ENCODE results near the gene PPFIA4. TPM values are rescaled to one million over a fixed set of nuclear protein-coding genes. Genes with fewer than 3 reads are reported as not detected.

Gene PPFIA4
- polyA plus RNA-seq, 1 experiment = 3.8 TPM

- peaks cover 21% of the 10 kb centered on the region for H3K27me3 ChIP-seq (ENCODE audit: control insufficient read depth, insufficient read depth, low read length)
- H3K36me3 ChIP-seq (ENCODE audit: control insufficient read depth, insufficient read depth, low read length) = no peaks in the 10 kb centered on the region
- CTCF ChIA-PET = interaction anchor here (0.6 to 3.0 kb wide), 13 partner anchors 7 to 182 kb away, joined by 3 to 12 read pairs (median 4); no protein-coding TSS in a partner anchor
- H3K4me3 ChIP-seq (ENCODE audit: low read depth, low read length) = no peak overlapping the region
- POLR2A ChIA-PET = no interaction called here
- no peak for DNase-seq (ENCODE audit: low read depth)
- peak; percentile 39; the same call in 1 of the 2 replicates for TF ChIP-seq CTCF (IDR thresholded peaks at IDR 0.05; ENCODE audit: insufficient read depth, low read depth, low read length)
Observed at GRCh38 chr1:203084588-203085527, 58.6 kb downstream of the PPFIA4 start.

DNA sequence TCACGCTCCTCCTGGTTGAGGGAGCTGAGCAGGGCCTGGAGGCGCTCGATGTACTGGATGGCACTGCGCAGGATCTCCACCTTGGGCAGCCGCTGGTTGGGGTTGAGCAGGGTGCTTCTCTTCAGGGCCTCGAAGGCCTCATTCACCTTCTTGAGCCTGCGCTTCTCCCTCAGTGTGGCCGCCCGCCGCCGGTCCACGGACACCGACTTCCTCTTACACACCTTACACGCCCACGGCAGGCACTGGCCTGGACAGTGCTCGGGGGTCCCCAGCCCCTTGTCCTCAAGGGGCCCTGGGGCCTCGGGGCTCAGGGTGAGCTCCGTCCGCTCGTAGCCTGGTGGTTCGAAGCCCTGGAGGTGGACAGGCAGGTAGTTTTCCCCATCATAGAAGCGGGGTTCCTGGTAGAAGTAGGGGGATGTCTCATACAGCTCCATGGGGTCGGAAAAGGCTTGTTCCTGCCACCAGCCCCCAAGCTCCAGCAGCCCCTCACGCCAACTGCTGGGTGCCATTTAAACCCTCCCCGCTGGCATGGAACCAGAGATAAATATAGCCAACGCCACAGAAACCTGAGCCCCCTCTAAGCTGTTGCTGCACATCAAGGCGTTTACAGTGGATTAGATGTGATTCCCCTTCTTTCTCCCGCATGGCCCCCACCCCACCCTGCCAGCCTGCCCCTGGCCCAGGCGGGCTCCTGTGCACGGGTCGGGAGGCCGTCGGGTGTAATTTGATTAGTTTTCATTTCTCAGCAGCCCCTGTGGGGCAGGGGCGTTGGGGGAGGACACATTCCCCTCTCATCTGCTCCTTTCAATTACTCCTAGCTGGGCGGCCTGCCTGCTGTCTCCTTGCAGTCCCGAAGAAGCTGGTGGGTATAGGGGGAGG is 59.5 kb downstream of the PPFIA4 start, which contains the start of gene MYOG:
MYOG (minus strand) TSS at position 485 of the 879 bp plus-strand sequence; CDS start at position 434, 51 bp downstream.
- no peak for TF ChIP-seq CTCF (IDR thresholded peaks at IDR 0.05; ENCODE audit: insufficient read depth, low read depth, low read length)
- H3K36me3 ChIP-seq (ENCODE audit: control insufficient read depth, insufficient read depth, low read length) = no peaks in the 10 kb centered on the region
- no peak within 1 kb of the TSS for H3K4me3 ChIP-seq (ENCODE audit: low read depth, low read length)
- peaks cover 20% of the 10 kb centered on the region for H3K27me3 ChIP-seq (ENCODE audit: control insufficient read depth, insufficient read depth, low read length)
- ChIA-PET CTCF (interaction anchor here (1.1 to 3.0 kb wide), 6 partner anchors 8 to 181 kb away, joined by 4 to 12 read pairs (median 4); no protein-coding TSS in a partner anchor), POLR2A (no interaction called here)
- DNase-seq (ENCODE audit: low read depth) = no peak

DNA sequence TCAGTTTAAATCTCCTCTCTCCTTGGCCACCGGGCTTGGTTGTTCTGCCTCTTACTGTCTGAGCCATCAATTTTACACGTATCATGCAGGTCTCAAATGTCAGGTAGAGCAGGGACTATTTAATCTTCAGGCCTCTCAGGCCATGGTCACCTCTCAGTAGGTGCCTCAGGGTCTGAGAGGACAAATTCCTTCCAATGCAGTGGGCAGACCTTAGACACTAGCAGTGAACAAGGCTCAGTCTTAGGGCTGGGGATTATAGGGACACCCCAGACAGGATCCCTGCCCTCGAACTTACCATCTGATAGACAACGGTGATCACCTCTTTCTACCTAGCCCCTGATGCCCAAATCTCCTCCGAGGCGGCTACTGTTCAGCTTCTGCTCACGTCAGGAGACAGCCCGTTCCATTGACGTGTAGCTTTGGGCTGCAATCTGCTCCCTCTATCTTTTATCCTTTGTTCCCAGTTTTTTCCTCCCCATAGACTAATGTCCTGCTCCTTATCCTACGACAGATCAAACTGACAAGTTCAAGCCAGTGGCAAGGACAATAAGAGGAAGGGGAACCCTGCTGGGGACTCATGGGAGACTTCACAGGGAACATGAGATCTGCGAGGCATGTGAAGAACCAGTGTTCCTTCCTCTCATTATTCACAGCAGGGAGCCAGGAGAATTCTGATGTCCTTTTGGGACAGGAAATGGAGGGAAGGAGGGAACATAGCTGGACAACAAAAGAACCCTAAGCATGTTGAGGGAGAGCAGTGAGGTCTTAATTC is 60.9 kb downstream of the PPFIA4 start:
- no peaks in the 10 kb centered on the region for H3K36me3 ChIP-seq (ENCODE audit: control insufficient read depth, insufficient read depth, low read length)
- peaks cover 29% of the 10 kb centered on the region for H3K27me3 ChIP-seq (ENCODE audit: control insufficient read depth, insufficient read depth, low read length)
- TF ChIP-seq CTCF (IDR thresholded peaks at IDR 0.05; ENCODE audit: insufficient read depth, low read depth, low read length) = no peak
- ChIA-PET CTCF (interaction anchor here (0.5 to 3.0 kb wide), 8 partner anchors 10 to 180 kb away, joined by 3 to 12 read pairs (median 4); no protein-coding TSS in a partner anchor), POLR2A (no interaction called here)
- H3K4me3 ChIP-seq (ENCODE audit: low read depth, low read length) = no peak overlapping the region
- DNase-seq (ENCODE audit: low read depth) = no peak

DNA sequence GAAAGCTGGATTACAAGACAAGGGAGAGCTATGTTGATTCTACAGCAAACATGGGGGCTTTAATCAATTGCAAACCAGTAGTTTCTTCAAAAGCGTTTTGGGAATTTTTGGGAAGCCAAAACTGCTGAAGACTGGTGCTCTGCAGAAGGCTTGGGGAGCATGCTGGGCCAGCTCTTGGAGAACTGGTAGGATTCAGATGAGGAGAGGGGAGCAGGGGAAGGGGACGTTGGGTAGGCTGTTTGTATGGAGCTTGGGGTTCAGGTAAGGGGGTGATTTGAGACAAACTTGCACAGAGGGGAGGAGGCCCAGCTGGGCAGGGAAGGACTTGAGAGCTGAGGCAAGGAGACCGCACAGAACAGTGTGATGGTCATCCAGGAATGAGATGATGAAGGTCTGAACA is 62.1 kb downstream of the PPFIA4 start:
- no peak for DNase-seq (ENCODE audit: low read depth)
- POLR2A ChIA-PET = no interaction called here
- TF ChIP-seq CTCF (IDR thresholded peaks at IDR 0.05; ENCODE audit: insufficient read depth, low read depth, low read length) = no peak
- Histone ChIP-seq H3K36me3 (ENCODE audit: control insufficient read depth, insufficient read depth, low read length) (no peaks in the 10 kb centered on the region), H3K4me3 (ENCODE audit: low read depth, low read length) (no peak overlapping the region), H3K27me3 (ENCODE audit: control insufficient read depth, insufficient read depth, low read length) (peaks cover 29% of the 10 kb centered on the region)
- CTCF ChIA-PET = interaction anchor here (1.2 to 1.4 kb wide), 2 partner anchors 29 to 38 kb away, joined by 3 to 4 read pairs; no protein-coding TSS in a partner anchor
